Measurements from ENCODE around the gene TNNI3K. TPM values are rescaled to one million over a fixed set of nuclear protein-coding genes. Genes with fewer than 3 reads are reported as not detected.

Gene TNNI3K
- total and polyA plus RNA-seq, 2 of the 8 experiments (the other 6 are each of a cell fraction or from before 2014, with no cell fraction given): 0.41 to 0.48 TPM

DNA sequence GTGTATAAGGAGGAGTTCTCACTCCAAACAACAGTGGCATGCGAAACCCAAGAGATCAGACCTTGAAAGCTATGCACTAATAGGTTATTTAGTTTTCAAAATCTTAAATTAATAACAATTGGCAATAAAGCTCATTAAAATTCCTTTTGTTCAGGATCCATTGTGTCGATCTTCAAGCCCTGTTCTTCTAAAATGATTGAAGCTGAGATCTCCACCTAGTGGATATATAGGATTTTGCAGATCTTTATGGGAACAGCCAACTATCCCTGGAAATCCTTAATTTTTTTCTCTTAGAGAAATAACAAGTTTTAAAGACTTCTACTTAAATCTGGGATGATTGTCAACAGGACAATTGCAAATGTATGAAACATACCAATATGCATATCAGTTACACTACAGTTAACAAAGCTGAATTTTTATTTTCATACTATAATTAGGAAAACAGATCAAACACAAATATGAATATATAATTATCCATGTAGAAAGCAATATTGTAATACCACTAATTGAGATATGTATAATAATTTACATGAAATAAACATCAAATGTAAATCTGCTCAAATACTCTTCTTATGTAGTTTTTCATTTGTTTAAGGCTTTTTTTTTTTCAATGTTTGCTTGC, 233.9 kb downstream of the TNNI3K start:
- Histone ChIP-seq H2BK15ac (ENCODE audit: low read length) (no peak overlapping the region), H3K23ac (ENCODE audit: insufficient read length) (no peak overlapping the region), H3K14ac (ENCODE audit: insufficient read length) (no peak overlapping the region), H4K20me1 (replicated peaks in 1 of 2; ENCODE audit: control insufficient read depth in 1 of 2, insufficient read depth in 2 of 2, low read length in 2 of 2) (no peaks in the 10 kb centered on the region), H3K27me3 (replicated peaks in 1 of 4; ENCODE audit: control insufficient read depth in 3 of 4, extremely low read depth in 1 of 4, insufficient read depth in 3 of 4, low read length in 3 of 4) (no peaks in the 10 kb centered on the region), H2AFZ (ENCODE audit: low read length) (no peak overlapping the region), H2AK5ac (ENCODE audit: low read depth, low read length) (no peak overlapping the region), H2BK5ac (ENCODE audit: low read depth, low read length) (no peak overlapping the region), H2BK12ac (ENCODE audit: low read depth, low read length) (no peak overlapping the region), H4K5ac (ENCODE audit: insufficient read length, low read depth, low read length) (no peak overlapping the region), H3K56ac (replicated peaks; ENCODE audit: insufficient read length, low read depth, low read length) (no peak overlapping the region), H3K4me2 (ENCODE audit: insufficient read depth in 1 of 2, low read depth in 2 of 2, low read length in 2 of 2) (no peak overlapping the region), H3K9me3 (ENCODE audit: insufficient read depth in 2 of 2, low read depth in 1 of 2, low read length in 1 of 2) (peaks cover 0 to 10% of the 10 kb centered on the region in 2 experiments; a peak in 1 of 4 replicates), H3K79me2 (ENCODE audit: control insufficient read depth in 1 of 2, insufficient read depth in 2 of 2, low read length in 2 of 2) (no peaks in the 10 kb centered on the region), H3K9ac (replicated peaks in 1 of 4; ENCODE audit: extremely low read depth in 1 of 4, low read depth in 3 of 4, low read length in 3 of 4) (no peak overlapping the region), H3K4me3 (ENCODE audit: extremely low read depth in 1 of 4, insufficient read depth in 2 of 4, low read depth in 3 of 4, low read length in 4 of 4) (no peak overlapping the region), H3K79me1 (ENCODE audit: low read depth, low read length) (no peaks in the 10 kb centered on the region), H3K27ac (ENCODE audit: low read depth, low read length) (no peak overlapping the region), H2BK120ac (replicated peaks; ENCODE audit: low read depth, low read length) (no peak overlapping the region), H3K23me2 (ENCODE audit: low read depth, low read length) (no peaks in the 10 kb centered on the region), H3K36me3 (ENCODE audit: control insufficient read depth in 2 of 4, insufficient read depth in 4 of 4, low read length in 3 of 4) (no peaks in the 10 kb centered on the region), H3K18ac (ENCODE audit: extremely low read depth, low read length) (no peak overlapping the region), H2BK20ac (ENCODE audit: low read length) (no peak overlapping the region), H3K4ac (replicated peaks; ENCODE audit: insufficient read length, low read depth, low read length) (no peak overlapping the region), H3K4me1 (replicated peaks in 1 of 4; ENCODE audit: control insufficient read depth in 3 of 4, insufficient read depth in 4 of 4, low read length in 3 of 4) (peaks cover 0 to 5% (median 0%) of the 10 kb centered on the region in 4 experiments; a peak in 2 of 7 replicates), H4K8ac (ENCODE audit: extremely low read depth, insufficient read depth, low read length) (no peak overlapping the region), H4K91ac (replicated peaks; ENCODE audit: insufficient read length, low read length) (no peak overlapping the region)
- peak; percentile 72 to 74 for TF ChIP-seq RAD21 (IDR thresholded peaks at IDR 0.05 in 1 of 2, conservative IDR thresholded peaks at IDR 0.05 in 1 of 2; ENCODE audit: low read depth in 2 of 2, low read length in 2 of 2)
- no peak for TF ChIP-seq SP4 (IDR thresholded peaks at IDR 0.05; ENCODE audit: low read length)
- no peak for TF ChIP-seq SIRT6 (IDR thresholded peaks at IDR 0.05; ENCODE audit: low read length)
- no peak for TF ChIP-seq TCF12 (IDR thresholded peaks at IDR 0.05; ENCODE audit: low read depth, low read length)
- TF ChIP-seq, protein P1, sequence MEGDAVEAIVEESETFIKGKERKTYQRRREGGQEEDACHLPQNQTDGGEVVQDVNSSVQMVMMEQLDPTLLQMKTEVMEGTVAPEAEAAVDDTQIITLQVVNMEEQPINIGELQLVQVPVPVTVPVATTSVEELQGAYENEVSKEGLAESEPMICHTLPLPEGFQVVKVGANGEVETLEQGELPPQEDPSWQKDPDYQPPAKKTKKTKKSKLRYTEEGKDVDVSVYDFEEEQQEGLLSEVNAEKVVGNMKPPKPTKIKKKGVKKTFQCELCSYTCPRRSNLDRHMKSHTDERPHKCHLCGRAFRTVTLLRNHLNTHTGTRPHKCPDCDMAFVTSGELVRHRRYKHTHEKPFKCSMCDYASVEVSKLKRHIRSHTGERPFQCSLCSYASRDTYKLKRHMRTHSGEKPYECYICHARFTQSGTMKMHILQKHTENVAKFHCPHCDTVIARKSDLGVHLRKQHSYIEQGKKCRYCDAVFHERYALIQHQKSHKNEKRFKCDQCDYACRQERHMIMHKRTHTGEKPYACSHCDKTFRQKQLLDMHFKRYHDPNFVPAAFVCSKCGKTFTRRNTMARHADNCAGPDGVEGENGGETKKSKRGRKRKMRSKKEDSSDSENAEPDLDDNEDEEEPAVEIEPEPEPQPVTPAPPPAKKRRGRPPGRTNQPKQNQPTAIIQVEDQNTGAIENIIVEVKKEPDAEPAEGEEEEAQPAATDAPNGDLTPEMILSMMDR (IDR thresholded peaks at IDR 0.05; ENCODE audit: control extremely low read depth in 1 of 3, insufficient read depth in 1 of 3, low read depth in 1 of 3, low read length in 3 of 3): peak in 2 of 3 experiments; percentile 47 to 51; a peak in 2 of 4 replicates
- TF ChIP-seq RBBP5 (IDR thresholded peaks at IDR 0.05; ENCODE audit: borderline replicate concordance, low read depth, low read length): no peak
- FAIRE-seq (peak; percentile 50), DNase-seq (ENCODE audit: low read depth in 1 of 2, low spot score in 2 of 2) (no peak)
- ChIA-PET CTCF (ENCODE audit: partially characterized antibody) (interaction anchor here (0.6 to 4.3 kb wide), 30 partner anchors 10 to 664 kb away, joined by 3 to 27 read pairs (median 4); no protein-coding TSS in a partner anchor), POLR2A (ENCODE audit: partially characterized antibody) (no interaction called here)
- 18% methylated on average over 2 of the region's 2 CpGs; no CpG with 5 or more reads in 1 of the 2 experiments for WGBS, 2 experiments (ENCODE audit: extremely low coverage in 1 of 2, insufficient coverage in 1 of 2, insufficient read length in 1 of 2, insufficient replicate concordance in 2 of 2, low coverage in 1 of 2, low lambda C conversion rate in 2 of 2, missing lambda C conversion rate in 1 of 2)

All from H1 (cell line).